ENCODE results near the gene SMURF2. TPM values are rescaled to one million over a fixed set of nuclear protein-coding genes. Genes with fewer than 3 reads are reported as not detected.

Gene SMURF2
- total and polyA plus RNA-seq, 9 of the 15 experiments (the other 6 are each of a cell fraction or from before 2014, with no cell fraction given): 3.8 to 22.0 (median 14.8) TPM

DNA sequence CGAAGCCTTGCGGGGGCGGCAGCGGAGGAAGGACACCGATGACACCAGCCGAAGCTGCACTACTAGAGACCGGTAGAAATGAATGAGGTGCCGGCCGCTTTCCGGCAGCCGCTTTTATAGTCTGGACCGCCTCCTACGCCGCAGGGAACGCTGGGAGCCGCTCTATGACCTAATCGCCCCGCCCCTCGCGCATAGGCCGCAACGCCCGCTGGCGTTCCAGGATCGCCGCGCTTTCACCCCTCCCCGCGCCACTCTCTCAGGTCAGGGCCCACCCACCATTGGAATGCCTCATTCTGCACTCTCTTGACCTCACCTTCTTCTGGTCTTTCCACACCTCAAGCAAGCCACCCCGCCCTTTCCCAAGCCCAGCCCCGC is 155.9 kb downstream of the SMURF2 start, which contains the start of gene DDX5 (continued):
- TF ChIP-seq, protein P1, sequence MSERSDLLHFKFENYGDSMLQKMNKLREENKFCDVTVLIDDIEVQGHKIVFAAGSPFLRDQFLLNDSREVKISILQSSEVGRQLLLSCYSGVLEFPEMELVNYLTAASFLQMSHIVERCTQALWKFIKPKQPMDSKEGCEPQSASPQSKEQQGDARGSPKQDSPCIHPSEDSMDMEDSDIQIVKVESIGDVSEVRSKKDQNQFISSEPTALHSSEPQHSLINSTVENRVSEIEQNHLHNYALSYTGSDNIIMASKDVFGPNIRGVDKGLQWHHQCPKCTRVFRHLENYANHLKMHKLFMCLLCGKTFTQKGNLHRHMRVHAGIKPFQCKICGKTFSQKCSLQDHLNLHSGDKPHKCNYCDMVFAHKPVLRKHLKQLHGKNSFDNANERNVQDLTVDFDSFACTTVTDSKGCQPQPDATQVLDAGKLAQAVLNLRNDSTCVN (CRISPR knock-in tag; IDR thresholded peaks at IDR 0.05): no peak
- TF ChIP-seq MCM7 (IDR thresholded peaks at IDR 0.05) (no peak), ZNF239 (CRISPR knock-in tag; IDR thresholded peaks at IDR 0.05) (no peak), ARID2 (IDR thresholded peaks at IDR 0.05) (no peak), U2AF1 (optimal IDR thresholded peaks at IDR 0.05; ENCODE audit: low read depth, low read length) (no peak), ZNF347 (CRISPR knock-in tag; IDR thresholded peaks at IDR 0.05; ENCODE audit: low read depth) (no peak), NUFIP1 (IDR thresholded peaks at IDR 0.05; ENCODE audit: partially characterized antibody) (no peak), SRSF9 (IDR thresholded peaks at IDR 0.05; ENCODE audit: borderline replicate concordance, low read depth, low read length) (no peak), ZNF830 (CRISPR knock-in tag; IDR thresholded peaks at IDR 0.05) (no peak), MCM5 (IDR thresholded peaks at IDR 0.05; ENCODE audit: low read depth) (no peak), KLF10 (CRISPR knock-in tag; IDR thresholded peaks at IDR 0.05) (no peak), ZNF41 (CRISPR knock-in tag; conservative IDR thresholded peaks at IDR 0.05) (no peak), SRF (CRISPR knock-in tag; IDR thresholded peaks at IDR 0.05) (peak in 1 of 2 experiments; percentile 53; a peak in 1 of 4 replicates), TARDBP (IDR thresholded peaks at IDR 0.05) (no peak), HNRNPK (IDR thresholded peaks at IDR 0.05; ENCODE audit: low read depth, low read length, poor library complexity, severe bottlenecking) (no peak), RHOXF2B (CRISPR knock-in tag; conservative IDR thresholded peaks at IDR 0.05) (no peak), ZNF143 (CRISPR knock-in tag; IDR thresholded peaks at IDR 0.05) (peak; percentile 80), SMARCE1 (IDR thresholded peaks at IDR 0.05) (no peak), ZFPM2 (CRISPR knock-in tag; IDR thresholded peaks at IDR 0.05) (no peak), ZNF583 (CRISPR knock-in tag; IDR thresholded peaks at IDR 0.05) (no peak), COPS2 (conservative IDR thresholded peaks at IDR 0.05) (no peak), CCAR2 (IDR thresholded peaks at IDR 0.05; ENCODE audit: low read depth, low read length) (no peak)
- TF ChIP-seq, protein P2, sequence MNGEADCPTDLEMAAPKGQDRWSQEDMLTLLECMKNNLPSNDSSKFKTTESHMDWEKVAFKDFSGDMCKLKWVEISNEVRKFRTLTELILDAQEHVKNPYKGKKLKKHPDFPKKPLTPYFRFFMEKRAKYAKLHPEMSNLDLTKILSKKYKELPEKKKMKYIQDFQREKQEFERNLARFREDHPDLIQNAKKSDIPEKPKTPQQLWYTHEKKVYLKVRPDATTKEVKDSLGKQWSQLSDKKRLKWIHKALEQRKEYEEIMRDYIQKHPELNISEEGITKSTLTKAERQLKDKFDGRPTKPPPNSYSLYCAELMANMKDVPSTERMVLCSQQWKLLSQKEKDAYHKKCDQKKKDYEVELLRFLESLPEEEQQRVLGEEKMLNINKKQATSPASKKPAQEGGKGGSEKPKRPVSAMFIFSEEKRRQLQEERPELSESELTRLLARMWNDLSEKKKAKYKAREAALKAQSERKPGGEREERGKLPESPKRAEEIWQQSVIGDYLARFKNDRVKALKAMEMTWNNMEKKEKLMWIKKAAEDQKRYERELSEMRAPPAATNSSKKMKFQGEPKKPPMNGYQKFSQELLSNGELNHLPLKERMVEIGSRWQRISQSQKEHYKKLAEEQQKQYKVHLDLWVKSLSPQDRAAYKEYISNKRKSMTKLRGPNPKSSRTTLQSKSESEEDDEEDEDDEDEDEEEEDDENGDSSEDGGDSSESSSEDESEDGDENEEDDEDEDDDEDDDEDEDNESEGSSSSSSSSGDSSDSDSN (IDR thresholded peaks at IDR 0.05; ENCODE audit: borderline replicate concordance in 1 of 2, low read depth in 2 of 2, low read length in 2 of 2): no peak
- TF ChIP-seq, protein P3, sequence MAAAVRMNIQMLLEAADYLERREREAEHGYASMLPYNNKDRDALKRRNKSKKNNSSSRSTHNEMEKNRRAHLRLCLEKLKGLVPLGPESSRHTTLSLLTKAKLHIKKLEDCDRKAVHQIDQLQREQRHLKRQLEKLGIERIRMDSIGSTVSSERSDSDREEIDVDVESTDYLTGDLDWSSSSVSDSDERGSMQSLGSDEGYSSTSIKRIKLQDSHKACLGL (CRISPR knock-in tag; IDR thresholded peaks at IDR 0.05; ENCODE audit: borderline replicate concordance, poor library complexity, severe bottlenecking): no peak
- TF ChIP-seq, protein P4, sequence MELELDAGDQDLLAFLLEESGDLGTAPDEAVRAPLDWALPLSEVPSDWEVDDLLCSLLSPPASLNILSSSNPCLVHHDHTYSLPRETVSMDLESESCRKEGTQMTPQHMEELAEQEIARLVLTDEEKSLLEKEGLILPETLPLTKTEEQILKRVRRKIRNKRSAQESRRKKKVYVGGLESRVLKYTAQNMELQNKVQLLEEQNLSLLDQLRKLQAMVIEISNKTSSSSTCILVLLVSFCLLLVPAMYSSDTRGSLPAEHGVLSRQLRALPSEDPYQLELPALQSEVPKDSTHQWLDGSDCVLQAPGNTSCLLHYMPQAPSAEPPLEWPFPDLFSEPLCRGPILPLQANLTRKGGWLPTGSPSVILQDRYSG (tag; conservative IDR thresholded peaks at IDR 0.05; ENCODE audit: low read depth): no peak
- TF ChIP-seq, protein P5, sequence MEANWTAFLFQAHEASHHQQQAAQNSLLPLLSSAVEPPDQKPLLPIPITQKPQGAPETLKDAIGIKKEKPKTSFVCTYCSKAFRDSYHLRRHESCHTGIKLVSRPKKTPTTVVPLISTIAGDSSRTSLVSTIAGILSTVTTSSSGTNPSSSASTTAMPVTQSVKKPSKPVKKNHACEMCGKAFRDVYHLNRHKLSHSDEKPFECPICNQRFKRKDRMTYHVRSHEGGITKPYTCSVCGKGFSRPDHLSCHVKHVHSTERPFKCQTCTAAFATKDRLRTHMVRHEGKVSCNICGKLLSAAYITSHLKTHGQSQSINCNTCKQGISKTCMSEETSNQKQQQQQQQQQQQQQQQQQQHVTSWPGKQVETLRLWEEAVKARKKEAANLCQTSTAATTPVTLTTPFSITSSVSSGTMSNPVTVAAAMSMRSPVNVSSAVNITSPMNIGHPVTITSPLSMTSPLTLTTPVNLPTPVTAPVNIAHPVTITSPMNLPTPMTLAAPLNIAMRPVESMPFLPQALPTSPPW (CRISPR knock-in tag; IDR thresholded peaks at IDR 0.05): peak; percentile 83; the same call in 1 of the 2 replicates

All from K562 (cell line).